ENCODE data around the gene RIMBP2.

Gene RIMBP2

DNA sequence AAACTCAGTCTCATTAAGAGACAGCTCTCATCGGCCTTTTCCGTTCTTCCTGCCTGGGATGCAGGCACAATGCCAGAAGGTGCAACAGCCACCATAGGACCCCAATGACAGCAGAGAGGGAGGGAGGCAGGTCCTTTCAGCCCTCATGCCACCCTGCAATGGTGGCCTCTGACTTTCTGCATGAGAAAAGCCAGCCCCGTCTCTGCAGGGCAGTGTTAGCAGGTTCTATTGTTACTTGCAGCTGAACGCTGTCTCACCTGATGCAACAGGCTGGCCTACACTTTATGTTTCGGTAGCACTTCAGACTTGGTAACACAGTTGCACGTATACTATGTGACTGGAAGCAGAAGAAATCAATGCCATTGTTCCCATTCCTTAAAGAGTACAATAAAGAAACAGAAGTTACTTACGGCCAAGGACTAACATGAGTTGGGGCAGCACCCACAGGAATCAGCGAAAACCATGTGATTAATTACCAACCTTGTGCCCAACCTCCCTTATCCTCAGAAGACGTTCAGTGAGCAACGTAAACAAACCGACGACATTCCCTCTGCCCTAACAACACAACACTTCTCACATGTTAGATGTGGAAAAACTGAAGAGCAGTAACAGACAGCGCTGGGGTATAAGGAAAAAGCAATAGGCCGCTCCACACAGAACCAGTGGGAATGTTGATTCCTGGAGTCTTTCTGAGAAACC, 102.1 kb downstream of the RIMBP2 start:
- H3K9me3 ChIP-seq (ENCODE audit: control insufficient read depth, insufficient read depth, low read depth, low read length): no peaks in the 10 kb centered on the region
- TF ChIP-seq KLF8 (tag by site-specific recombination; IDR thresholded peaks at IDR 0.05) (no peak), ZNF169 (tag by site-specific recombination; IDR thresholded peaks at IDR 0.05) (no peak), KLF1 (tag by site-specific recombination; IDR thresholded peaks at IDR 0.05) (no peak), ZNF146 (tag by site-specific recombination; IDR thresholded peaks at IDR 0.05) (no peak), YY2 (tag by site-specific recombination; IDR thresholded peaks at IDR 0.05) (no peak), ZSCAN30 (tag by site-specific recombination; IDR thresholded peaks at IDR 0.05) (no peak)
- TF ChIP-seq, protein P1, sequence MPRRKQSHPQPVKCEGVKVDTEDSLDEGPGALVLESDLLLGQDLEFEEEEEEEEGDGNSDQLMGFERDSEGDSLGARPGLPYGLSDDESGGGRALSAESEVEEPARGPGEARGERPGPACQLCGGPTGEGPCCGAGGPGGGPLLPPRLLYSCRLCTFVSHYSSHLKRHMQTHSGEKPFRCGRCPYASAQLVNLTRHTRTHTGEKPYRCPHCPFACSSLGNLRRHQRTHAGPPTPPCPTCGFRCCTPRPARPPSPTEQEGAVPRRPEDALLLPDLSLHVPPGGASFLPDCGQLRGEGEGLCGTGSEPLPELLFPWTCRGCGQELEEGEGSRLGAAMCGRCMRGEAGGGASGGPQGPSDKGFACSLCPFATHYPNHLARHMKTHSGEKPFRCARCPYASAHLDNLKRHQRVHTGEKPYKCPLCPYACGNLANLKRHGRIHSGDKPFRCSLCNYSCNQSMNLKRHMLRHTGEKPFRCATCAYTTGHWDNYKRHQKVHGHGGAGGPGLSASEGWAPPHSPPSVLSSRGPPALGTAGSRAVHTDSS (tag by site-specific recombination; IDR thresholded peaks at IDR 0.05): no peak
- H3K36me3 ChIP-seq (ENCODE audit: control insufficient read depth in 2 of 2, insufficient read depth in 1 of 2, low read length in 2 of 2): no peaks in the 10 kb centered on the region
- ChIA-PET CTCF (no interaction called here), POLR2A (no interaction called here)
- no peak overlapping the region for H3K4me3 ChIP-seq (ENCODE audit: low read depth, low read length)
- no peak overlapping the region for H3K27ac ChIP-seq (ENCODE audit: extremely low read depth, low read depth, low read length)
- no peaks in the 10 kb centered on the region for H3K4me1 ChIP-seq (ENCODE audit: control insufficient read depth, insufficient read depth, low read length)

DNA sequence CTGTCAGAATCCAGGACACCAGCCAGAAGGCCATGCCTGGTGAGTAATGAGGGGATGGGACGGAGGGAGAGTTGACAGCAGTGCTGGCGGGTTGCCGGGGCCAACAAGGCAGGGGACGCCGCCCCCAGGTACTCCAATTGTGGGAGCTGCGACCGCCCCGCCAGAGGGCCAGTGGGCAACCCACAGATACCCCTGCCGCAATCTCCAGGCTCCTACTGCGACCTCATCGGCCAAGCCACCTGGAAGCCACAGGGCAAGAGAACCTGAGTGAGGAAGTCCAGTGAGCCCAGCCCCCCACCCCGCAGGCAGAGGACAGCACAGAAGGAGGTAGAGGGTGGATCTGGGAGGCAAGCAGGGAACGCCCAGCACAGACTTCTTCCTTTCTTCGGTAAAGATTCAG, 103.0 kb downstream of the RIMBP2 start:
- H3K4me3 ChIP-seq (ENCODE audit: low read depth, low read length): no peak overlapping the region
- H3K4me1 ChIP-seq (ENCODE audit: control insufficient read depth, insufficient read depth, low read length): no peaks in the 10 kb centered on the region
- ChIA-PET CTCF (no interaction called here), POLR2A (no interaction called here)
- TF ChIP-seq ZNF747 (tag by site-specific recombination; IDR thresholded peaks at IDR 0.05) (no peak), ZNF785 (tag by site-specific recombination; IDR thresholded peaks at IDR 0.05) (no peak), ZNF707 (tag by site-specific recombination; IDR thresholded peaks at IDR 0.05) (no peak), ZNF2 (tag by site-specific recombination; IDR thresholded peaks at IDR 0.05) (no peak), ZNF76 (tag by site-specific recombination; IDR thresholded peaks at IDR 0.05; ENCODE audit: borderline replicate concordance, low read depth) (no peak), ZNF558 (tag by site-specific recombination; IDR thresholded peaks at IDR 0.05) (no peak), ZNF23 (tag by site-specific recombination; IDR thresholded peaks at IDR 0.05; ENCODE audit: borderline replicate concordance) (no peak)
- TF ChIP-seq, protein P2, sequence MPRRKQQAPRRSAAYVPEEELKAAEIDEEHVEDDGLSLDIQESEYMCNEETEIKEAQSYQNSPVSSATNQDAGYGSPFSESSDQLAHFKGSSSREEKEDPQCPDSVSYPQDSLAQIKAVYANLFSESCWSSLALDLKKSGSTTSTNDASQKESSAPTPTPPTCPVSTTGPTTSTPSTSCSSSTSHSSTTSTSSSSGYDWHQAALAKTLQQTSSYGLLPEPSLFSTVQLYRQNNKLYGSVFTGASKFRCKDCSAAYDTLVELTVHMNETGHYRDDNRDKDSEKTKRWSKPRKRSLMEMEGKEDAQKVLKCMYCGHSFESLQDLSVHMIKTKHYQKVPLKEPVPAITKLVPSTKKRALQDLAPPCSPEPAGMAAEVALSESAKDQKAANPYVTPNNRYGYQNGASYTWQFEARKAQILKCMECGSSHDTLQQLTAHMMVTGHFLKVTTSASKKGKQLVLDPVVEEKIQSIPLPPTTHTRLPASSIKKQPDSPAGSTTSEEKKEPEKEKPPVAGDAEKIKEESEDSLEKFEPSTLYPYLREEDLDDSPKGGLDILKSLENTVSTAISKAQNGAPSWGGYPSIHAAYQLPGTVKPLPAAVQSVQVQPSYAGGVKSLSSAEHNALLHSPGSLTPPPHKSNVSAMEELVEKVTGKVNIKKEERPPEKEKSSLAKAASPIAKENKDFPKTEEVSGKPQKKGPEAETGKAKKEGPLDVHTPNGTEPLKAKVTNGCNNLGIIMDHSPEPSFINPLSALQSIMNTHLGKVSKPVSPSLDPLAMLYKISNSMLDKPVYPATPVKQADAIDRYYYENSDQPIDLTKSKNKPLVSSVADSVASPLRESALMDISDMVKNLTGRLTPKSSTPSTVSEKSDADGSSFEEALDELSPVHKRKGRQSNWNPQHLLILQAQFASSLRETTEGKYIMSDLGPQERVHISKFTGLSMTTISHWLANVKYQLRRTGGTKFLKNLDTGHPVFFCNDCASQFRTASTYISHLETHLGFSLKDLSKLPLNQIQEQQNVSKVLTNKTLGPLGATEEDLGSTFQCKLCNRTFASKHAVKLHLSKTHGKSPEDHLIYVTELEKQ (tag by site-specific recombination; IDR thresholded peaks at IDR 0.05; ENCODE audit: borderline replicate concordance): no peak
- no peaks in the 10 kb centered on the region for H3K9me3 ChIP-seq (ENCODE audit: control insufficient read depth, insufficient read depth, low read depth, low read length)
- no peaks in the 10 kb centered on the region for H3K36me3 ChIP-seq (ENCODE audit: control insufficient read depth in 2 of 2, insufficient read depth in 1 of 2, low read length in 2 of 2)
- no peak overlapping the region for H3K27ac ChIP-seq (ENCODE audit: extremely low read depth, low read depth, low read length)

DNA sequence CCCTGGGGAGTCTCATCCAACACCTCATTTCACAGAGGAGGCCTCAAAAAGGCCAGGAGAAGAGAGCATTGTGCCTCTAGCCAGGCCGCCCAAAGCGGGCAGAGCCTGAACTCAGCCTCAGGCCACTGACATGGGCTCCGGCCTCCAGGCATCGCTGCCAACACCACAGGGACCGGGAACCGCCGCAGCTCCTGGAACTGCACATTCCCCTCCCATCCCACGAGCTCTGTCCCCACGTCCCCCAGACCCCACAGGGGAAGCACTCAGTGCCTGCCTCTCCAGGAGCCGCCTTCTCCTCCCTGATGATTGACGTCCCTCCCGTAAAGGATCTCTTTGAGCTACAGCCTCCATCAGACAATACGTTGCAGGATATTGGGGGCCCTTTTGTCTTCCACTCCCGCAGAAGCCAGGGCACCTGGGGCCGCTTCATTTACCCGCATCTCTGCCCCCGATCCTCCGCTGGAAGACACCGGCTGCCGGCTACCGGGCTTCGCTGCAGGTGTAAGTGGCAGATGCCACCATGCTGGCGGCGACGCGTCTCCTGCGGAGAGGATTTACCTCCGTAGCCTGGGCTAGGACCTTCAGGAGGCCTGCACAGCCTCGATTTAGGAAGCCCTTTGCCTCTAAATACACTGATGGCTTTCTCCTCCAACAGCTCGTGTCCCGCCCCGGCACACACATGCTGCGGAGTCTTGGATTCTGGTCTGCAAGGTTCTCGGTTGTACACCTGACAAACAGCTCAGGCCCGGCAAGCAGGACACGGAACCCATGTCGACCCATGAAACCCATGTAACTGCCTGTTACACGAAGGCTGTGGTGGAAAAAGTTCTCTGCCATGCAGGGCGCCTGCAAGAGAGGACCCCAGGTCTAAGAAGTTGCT, 104.8 kb downstream of the RIMBP2 start:
- no peaks in the 10 kb centered on the region for H3K36me3 ChIP-seq (ENCODE audit: control insufficient read depth in 2 of 2, insufficient read depth in 1 of 2, low read length in 2 of 2)
- H3K9me3 ChIP-seq (ENCODE audit: control insufficient read depth, insufficient read depth, low read depth, low read length): no peaks in the 10 kb centered on the region
- no peak overlapping the region for H3K4me3 ChIP-seq (ENCODE audit: low read depth, low read length)
- POLR2A ChIA-PET: no interaction called here
- H3K4me1 ChIP-seq (ENCODE audit: control insufficient read depth, insufficient read depth, low read length): no peaks in the 10 kb centered on the region
- no peak overlapping the region for H3K27ac ChIP-seq (ENCODE audit: extremely low read depth, low read depth, low read length)
- CTCF ChIA-PET: no interaction called here
- TF ChIP-seq, protein P3, sequence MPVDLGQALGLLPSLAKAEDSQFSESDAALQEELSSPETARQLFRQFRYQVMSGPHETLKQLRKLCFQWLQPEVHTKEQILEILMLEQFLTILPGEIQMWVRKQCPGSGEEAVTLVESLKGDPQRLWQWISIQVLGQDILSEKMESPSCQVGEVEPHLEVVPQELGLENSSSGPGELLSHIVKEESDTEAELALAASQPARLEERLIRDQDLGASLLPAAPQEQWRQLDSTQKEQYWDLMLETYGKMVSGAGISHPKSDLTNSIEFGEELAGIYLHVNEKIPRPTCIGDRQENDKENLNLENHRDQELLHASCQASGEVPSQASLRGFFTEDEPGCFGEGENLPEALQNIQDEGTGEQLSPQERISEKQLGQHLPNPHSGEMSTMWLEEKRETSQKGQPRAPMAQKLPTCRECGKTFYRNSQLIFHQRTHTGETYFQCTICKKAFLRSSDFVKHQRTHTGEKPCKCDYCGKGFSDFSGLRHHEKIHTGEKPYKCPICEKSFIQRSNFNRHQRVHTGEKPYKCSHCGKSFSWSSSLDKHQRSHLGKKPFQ (tag by site-specific recombination; IDR thresholded peaks at IDR 0.05): no peak
- TF ChIP-seq, protein P4, sequence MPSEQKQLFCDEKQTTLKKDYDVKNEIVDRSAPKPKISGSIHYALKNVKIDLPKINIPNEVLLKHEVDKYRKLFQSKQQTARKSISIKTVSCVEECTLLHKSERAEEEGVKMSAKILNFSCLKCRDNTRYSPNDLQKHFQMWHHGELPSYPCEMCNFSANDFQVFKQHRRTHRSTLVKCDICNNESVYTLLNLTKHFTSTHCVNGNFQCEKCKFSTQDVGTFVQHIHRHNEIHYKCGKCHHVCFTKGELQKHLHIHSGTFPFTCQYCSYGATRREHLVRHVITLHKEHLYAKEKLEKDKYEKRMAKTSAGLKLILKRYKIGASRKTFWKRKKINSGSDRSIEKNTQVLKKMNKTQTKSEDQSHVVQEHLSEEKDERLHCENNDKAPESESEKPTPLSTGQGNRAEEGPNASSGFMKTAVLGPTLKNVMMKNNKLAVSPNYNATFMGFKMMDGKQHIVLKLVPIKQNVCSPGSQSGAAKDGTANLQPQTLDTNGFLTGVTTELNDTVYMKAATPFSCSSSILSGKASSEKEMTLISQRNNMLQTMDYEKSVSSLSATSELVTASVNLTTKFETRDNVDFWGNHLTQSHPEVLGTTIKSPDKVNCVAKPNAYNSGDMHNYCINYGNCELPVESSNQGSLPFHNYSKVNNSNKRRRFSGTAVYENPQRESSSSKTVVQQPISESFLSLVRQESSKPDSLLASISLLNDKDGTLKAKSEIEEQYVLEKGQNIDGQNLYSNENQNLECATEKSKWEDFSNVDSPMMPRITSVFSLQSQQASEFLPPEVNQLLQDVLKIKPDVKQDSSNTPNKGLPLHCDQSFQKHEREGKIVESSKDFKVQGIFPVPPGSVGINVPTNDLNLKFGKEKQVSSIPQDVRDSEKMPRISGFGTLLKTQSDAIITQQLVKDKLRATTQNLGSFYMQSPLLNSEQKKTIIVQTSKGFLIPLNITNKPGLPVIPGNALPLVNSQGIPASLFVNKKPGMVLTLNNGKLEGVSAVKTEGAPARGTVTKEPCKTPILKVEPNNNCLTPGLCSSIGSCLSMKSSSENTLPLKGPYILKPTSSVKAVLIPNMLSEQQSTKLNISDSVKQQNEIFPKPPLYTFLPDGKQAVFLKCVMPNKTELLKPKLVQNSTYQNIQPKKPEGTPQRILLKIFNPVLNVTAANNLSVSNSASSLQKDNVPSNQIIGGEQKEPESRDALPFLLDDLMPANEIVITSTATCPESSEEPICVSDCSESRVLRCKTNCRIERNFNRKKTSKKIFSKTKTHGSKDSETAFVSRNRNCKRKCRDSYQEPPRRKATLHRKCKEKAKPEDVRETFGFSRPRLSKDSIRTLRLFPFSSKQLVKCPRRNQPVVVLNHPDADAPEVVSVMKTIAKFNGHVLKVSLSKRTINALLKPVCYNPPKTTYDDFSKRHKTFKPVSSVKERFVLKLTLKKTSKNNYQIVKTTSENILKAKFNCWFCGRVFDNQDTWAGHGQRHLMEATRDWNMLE (tag by site-specific recombination; conservative IDR thresholded peaks at IDR 0.05; ENCODE audit: low read depth): no peak

Measured in HEK293 (cell line).